Esophagus squamous epithelium (tissue), 5 donors: ENCODE results near the gene RNF157. TPM values are rescaled to one million over a fixed set of nuclear protein-coding genes. Genes with fewer than 3 reads are reported as not detected.

Experiments used
- DNase-seq: peaks from one replicate; lab custom pipeline; 2025; lab: John Stamatoyannopoulos, UW
- H3K27ac ChIP-seq, 4 donors: fragments of 200-600 bp; sonication (generic); one replicate each; pipeline ENCODE4 v1.5.1; 2016 to 2019; ENCODE audit warnings: mild to moderate bottlenecking in 1 of 4
- H3K27me3 ChIP-seq, 4 donors: fragments of 200-600 bp; sonication (generic); 1 replicate in 3 of 4; 2 replicates in 1 of 4; pipeline versions ENCODE4 v1.5.1 to v1.6.0; 2017 to 2021; ENCODE audit warnings: antibody characterized with exemption in 1 of 4
- H3K36me3 ChIP-seq, 3 donors: fragments of 200-600 bp; sonication (generic); one replicate each; pipeline ENCODE4 v1.5.1; 2016 to 2019
- H3K4me1 ChIP-seq, 3 donors: fragments of 200-600 bp; sonication (generic); one replicate each; pipeline ENCODE4 v1.5.1; 2017 to 2019
- H3K4me3 ChIP-seq, 4 donors: fragments of 200-600 bp; sonication (generic); 1 replicate in 3 of 4; 2 replicates in 1 of 4; pipeline ENCODE4 v1.5.1; 2016 to 2019; ENCODE audit warnings: mild to moderate bottlenecking in 2 of 4, moderate library complexity in 1 of 4
- H3K9me3 ChIP-seq, 3 donors: fragments of 200-600 bp; sonication (generic); one replicate each; pipeline ENCODE4 v1.5.1; 2016 to 2019
- POLR2A ChIP-seq, 4 donors: fragments of 450-650 bp; IDR thresholded peaks; one replicate each; pipeline ENCODE4 v1.6.1; 2017; ENCODE audit warnings: antibody characterized with exemption in 4 of 4, mild to moderate bottlenecking in 4 of 4, moderate library complexity in 3 of 4
- WGBS, 2 donors: methylation state at CpG; one replicate each; pipeline ENCODE4 v1.1.5; 2018; 5-methylcytosine and 5-hydroxymethylcytosine counted together
- intact Hi-C: fragments of 100-400 bp; cut with DNase I; formaldehyde crosslinking; loops from one replicate; pipeline ENCODE4 v1.15.0; 2022
- total RNA-seq, 4 donors: library from RNA; depleted of rRNA; stranded (reverse); fragments of >200 nt; gene quantifications; one replicate each; pipeline ENCODE4 v1.1.0, GENCODE V29; 2016
- TF ChIP-seq, protein P1 (sequence below), 6 experiments: fragments of 450-650 bp in 4 of 6; fragments of 200-600 bp in 2 of 6; sonication (generic) in 2 of 6; IDR thresholded peaks; one replicate each; pipeline ENCODE4 v1.5.1; 2016 to 2019; ENCODE audit warnings: antibody characterized with exemption in 6 of 6, mild to moderate bottlenecking in 4 of 6, moderate library complexity in 4 of 6
- donor health status: DM: yes; HTN: yes; CAD: no.

RNF157 gene
- total RNA-seq, 4 donors from 2014 or later, result 0.11 to 3.4 (median 0.26) TPM

DNA sequence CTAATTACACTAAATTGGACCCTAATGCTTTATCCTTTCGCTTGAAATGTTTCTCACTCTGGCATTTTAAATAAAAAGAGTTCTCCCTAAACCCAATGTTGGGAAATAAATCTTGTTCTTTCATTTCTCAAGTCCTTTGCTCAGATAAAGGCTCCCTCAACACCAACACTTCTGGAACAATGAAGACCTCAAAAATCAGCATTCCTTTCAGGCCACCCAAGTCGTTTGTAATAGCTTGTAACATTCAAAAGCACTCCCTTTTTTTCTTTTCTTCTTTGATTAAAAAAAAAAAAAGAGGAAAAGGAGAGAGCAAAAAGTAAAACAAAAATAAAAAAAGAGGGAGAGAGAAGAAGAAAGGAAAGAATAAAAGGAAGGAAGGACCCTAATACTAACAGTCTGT is 76.0 kb downstream of the RNF157 start:
- DNase-seq, result no peak
- Histone ChIP-seq H3K9me3 (no peaks in the 10 kb centered on the region), H3K4me1 (no peaks in the 10 kb centered on the region), H3K27ac (no peak overlapping the region), H3K4me3 (no peak overlapping the region), H3K27me3 (no peaks in the 10 kb centered on the region), H3K36me3 (no peaks in the 10 kb centered on the region)
- no peak for TF ChIP-seq POLR2A (IDR thresholded peaks at IDR 0.05)
- TF ChIP-seq, protein P1, sequence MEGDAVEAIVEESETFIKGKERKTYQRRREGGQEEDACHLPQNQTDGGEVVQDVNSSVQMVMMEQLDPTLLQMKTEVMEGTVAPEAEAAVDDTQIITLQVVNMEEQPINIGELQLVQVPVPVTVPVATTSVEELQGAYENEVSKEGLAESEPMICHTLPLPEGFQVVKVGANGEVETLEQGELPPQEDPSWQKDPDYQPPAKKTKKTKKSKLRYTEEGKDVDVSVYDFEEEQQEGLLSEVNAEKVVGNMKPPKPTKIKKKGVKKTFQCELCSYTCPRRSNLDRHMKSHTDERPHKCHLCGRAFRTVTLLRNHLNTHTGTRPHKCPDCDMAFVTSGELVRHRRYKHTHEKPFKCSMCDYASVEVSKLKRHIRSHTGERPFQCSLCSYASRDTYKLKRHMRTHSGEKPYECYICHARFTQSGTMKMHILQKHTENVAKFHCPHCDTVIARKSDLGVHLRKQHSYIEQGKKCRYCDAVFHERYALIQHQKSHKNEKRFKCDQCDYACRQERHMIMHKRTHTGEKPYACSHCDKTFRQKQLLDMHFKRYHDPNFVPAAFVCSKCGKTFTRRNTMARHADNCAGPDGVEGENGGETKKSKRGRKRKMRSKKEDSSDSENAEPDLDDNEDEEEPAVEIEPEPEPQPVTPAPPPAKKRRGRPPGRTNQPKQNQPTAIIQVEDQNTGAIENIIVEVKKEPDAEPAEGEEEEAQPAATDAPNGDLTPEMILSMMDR (IDR thresholded peaks at IDR 0.05), result no peak
- 64 to 71% methylated on average over 2 of the region's 2 CpGs for WGBS, 2 donors
- intact Hi-C loops, result no loop called here

DNA sequence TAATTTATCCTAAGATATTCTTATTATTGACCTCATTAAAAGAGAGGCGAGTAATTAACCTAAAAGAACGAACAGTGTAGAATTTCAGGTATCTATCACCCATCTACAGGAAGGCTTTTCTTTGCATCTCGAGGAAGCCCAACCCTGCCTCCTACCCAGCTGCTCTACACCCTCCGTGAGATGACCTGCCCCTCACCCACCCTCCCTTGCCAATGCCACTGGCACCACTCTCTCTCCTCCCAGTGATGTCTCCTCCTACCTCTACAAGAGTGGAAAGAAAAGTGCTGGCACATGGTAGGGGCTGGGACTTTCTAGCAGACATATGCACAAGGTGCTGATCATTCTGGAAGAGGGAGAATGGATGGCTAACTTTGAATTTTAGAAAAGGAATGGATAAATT is 76.4 kb downstream of the RNF157 start:
- Histone ChIP-seq H3K9me3 (no peaks in the 10 kb centered on the region), H3K4me1 (no peaks in the 10 kb centered on the region), H3K36me3 (no peaks in the 10 kb centered on the region), H3K27me3 (no peaks in the 10 kb centered on the region), H3K4me3 (no peak overlapping the region), H3K27ac (no peak overlapping the region)
- 82 to 90% methylated on average over 4 of the region's 4 CpGs for WGBS, 2 donors
- DNase-seq, result no peak
- TF ChIP-seq, protein P1 (IDR thresholded peaks at IDR 0.05), result no peak
- no peak for TF ChIP-seq POLR2A (IDR thresholded peaks at IDR 0.05)
- intact Hi-C loops, result no loop called here

DNA sequence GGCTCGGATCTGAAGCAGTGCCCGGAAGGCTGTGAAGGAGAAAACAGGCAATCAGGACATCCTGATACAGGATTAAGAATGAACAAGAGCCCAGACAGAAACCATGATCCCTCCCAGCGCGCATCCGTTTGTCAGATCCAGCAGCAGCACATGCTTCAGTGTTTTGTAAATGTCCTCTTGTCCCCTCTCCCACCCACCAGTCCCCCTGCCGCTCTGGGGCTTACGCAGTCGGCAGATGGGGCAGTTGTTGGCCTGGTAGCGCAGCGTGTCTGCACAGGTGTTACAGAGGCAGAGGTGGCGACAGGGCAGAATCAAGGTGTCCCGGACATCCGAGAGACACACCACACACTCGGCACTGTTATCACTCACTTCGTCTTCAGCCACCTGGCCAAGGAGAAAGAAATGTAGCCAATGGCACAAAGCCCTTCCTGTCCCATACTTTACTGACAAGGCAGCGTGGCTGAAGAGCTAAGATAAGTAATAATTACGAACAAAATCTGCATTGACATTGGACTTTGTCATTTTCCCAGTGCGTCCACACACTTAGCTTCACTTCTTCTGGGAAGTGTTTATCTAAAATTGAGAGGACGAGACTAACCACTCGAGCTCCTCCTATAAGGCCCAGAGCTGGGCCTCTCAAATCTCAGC is 78.5 kb downstream of the RNF157 start:
- no peak overlapping the region for H3K4me3 ChIP-seq
- WGBS, 2 donors, result 88 to 90% methylated on average over 15 to 16 of the region's 20 CpGs
- H3K9me3 ChIP-seq, result no peaks in the 10 kb centered on the region
- no peak for TF ChIP-seq POLR2A (IDR thresholded peaks at IDR 0.05)
- TF ChIP-seq, protein P1 (IDR thresholded peaks at IDR 0.05), result no peak
- H3K36me3 ChIP-seq, result no peaks in the 10 kb centered on the region
- H3K4me1 ChIP-seq, result no peaks in the 10 kb centered on the region
- H3K27me3 ChIP-seq, result no peaks in the 10 kb centered on the region
- DNase-seq, result no peak
- intact Hi-C loops, result no loop called here
- no peak overlapping the region for H3K27ac ChIP-seq

DNA sequence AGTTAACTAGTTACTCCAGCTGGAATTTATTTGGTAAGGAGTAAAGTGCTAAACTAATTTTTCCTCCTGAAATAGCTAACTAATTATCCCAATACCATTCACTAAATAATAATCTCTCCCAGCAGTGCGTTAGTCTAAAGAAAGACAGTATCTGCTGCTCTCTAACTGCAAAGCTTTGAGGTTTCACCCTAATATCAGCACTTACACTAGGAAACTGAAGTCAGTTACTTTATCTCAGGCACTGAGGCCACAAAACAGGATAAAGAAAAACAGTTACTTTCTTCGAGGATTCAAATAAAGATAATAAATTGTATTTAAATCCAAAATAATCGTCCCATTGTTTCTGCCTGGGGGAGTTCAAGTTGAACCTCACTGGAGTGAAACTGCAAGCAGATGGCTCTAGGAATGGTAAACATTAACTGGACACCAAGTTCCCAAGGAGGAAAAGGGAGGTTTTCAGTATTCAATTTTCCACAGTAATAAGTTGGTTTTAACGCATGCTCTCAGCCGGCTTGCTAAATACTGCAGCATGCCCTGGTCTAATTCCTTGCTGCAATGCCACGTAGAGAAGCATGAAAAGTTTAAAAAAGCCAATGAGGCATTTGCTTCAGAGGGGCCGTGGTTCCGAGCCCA is 79.3 kb downstream of the RNF157 start:
- H3K9me3 ChIP-seq, result no peaks in the 10 kb centered on the region
- no peaks in the 10 kb centered on the region for H3K4me1 ChIP-seq
- DNase-seq, result no peak
- H3K36me3 ChIP-seq, result no peaks in the 10 kb centered on the region
- intact Hi-C loops, result no loop called here
- WGBS, 2 donors, result 76 to 81% methylated on average over 8 of the region's 8 CpGs
- H3K27me3 ChIP-seq, result no peaks in the 10 kb centered on the region
- no peak overlapping the region for H3K27ac ChIP-seq
- TF ChIP-seq POLR2A (IDR thresholded peaks at IDR 0.05), result no peak
- H3K4me3 ChIP-seq, result no peak overlapping the region

DNA sequence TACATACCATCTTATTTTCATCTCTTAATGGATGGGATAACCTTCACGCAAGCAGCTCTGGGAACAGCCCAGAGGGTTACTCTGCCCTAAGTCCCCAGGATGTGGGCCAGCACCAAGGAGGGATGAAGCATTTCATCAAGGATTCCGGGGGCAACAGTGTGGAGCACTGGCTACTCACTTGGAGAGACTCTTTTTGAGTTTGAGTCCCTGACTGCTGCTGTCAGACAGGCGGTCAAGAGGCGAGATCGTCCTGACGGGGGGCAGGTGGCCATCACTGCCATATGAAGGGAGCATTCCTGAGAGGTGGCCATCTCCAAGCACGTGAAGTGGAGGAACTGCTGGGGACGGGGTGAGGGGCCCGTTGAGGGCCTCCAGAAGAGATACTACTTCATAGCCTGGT is 81.1 kb downstream of the RNF157 start:
- H3K27ac ChIP-seq, result no peak overlapping the region
- 80 to 92% methylated on average over 6 to 8 of the region's 9 CpGs for WGBS, 2 donors
- no peak for DNase-seq
- H3K9me3 ChIP-seq, result no peaks in the 10 kb centered on the region
- no peaks in the 10 kb centered on the region for H3K27me3 ChIP-seq
- H3K4me1 ChIP-seq, result no peaks in the 10 kb centered on the region
- TF ChIP-seq, protein P1 (IDR thresholded peaks at IDR 0.05), result no peak
- TF ChIP-seq POLR2A (IDR thresholded peaks at IDR 0.05), result no peak
- no peak overlapping the region for H3K4me3 ChIP-seq
- no peaks in the 10 kb centered on the region for H3K36me3 ChIP-seq
- intact Hi-C loops, result no loop called here
